GM21723 (cell line): Measurements from ENCODE around the gene POLR1G.

Experiments
- ATAC-seq: cut with Tn5 transposase; IDR thresholded peaks from one replicate; pipeline ENCODE4 v1.9.1; 2021; ENCODE audit warnings: mild to moderate bottlenecking, moderate library complexity; ENCODE audit not compliant: unreplicated experiment

POLR1G gene, protein sequence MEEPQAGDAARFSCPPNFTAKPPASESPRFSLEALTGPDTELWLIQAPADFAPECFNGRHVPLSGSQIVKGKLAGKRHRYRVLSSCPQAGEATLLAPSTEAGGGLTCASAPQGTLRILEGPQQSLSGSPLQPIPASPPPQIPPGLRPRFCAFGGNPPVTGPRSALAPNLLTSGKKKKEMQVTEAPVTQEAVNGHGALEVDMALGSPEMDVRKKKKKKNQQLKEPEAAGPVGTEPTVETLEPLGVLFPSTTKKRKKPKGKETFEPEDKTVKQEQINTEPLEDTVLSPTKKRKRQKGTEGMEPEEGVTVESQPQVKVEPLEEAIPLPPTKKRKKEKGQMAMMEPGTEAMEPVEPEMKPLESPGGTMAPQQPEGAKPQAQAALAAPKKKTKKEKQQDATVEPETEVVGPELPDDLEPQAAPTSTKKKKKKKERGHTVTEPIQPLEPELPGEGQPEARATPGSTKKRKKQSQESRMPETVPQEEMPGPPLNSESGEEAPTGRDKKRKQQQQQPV

DNA sequence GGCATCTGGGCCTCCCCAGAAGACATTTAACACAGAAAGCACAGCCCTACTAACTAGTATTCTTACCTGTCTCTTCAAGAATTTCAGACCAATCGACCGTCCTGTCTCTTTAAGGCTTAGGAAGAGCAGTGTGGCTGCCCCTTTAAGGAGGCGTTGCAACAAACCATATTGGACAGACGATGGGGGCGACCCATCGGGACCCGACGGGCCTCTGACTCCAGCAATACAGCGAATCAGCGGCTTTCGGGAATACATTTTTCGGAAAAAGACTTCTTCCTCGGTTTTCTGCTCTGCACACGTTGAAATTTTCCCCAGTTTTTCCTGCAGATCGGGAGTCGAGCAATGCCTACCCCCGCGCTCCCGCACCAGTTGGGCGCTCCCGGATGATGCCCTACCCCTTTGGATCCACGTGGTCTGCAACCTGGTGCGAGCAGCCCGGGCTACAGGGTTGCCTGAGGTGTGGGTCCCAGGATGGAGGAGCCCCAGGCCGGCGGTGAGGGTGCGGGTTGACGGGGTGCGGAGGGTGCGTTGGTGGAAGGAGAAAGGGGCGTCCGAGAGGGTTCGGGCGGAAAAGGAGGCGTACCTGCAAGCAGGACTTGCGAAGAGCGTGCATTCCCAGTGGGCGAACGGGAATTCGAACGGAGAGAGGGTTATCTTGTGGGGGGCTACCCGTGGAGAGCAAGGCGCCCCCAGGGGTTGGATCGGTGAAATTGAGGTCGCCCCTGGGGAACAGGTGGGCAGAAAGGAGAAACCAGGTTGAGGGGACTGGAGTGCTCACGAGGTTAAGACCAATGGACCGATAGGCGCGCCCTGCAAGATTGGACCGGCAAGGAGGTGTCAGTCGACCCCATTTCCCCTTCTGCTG lies at the start of gene POLR1G:
TSS of gene POLR1G (plus strand) at position 419 of the 865 bp plus-strand sequence. CDS start at position 472, 53 bp downstream.
- ATAC-seq, result peak; percentile 79

DNA sequence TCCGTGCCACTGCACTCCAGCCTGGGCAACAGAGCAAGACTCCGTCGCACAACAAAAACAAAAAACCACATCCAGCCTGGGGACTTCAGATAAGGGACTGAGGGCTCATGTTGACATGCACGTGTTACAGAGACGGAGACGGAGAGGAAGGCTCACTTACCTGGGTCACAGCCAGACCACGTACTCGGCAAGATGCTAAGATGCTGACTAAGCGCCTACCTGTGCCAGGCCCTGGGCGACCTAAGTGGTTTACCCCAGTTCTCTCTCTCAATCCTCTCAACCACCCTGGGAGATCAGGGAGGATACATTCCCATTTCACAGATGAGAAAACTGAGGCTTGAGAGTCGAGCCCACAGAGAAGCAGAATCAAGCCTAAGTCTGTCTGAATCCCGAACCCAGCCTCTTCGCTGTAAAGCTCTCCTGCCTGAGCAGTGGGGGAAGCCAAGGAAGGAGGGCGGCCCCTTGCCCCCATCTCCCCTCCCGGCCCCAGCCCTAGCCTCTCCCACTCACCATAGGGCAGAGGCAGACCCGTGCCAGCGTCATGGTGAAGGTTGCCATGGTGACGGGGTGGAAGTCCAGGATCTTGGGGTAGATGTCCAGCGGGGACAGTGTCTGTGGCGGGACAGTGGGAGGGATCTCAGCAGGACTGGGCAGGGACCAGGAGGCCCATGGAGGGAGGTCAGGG lies 49.5 kb upstream of the POLR1G start:
- no peak for ATAC-seq

DNA sequence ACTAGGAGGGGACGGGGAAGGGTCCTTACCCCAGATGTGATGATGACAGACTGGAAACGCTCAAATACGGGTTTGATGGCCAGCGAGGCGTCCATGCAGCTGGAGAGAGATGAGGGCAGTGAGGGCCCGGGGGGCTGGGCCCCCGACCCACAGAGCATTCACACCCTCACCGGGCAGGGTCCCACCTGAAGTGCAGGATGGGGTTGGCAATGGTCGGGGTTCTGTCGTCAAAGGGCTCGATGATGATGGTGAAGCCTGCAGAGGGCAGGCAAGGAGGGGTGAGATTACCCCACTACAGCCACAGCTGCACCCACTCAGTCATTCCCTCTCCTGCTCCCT lies 49.0 kb upstream of the POLR1G start:
- ATAC-seq, result no peak

DNA sequence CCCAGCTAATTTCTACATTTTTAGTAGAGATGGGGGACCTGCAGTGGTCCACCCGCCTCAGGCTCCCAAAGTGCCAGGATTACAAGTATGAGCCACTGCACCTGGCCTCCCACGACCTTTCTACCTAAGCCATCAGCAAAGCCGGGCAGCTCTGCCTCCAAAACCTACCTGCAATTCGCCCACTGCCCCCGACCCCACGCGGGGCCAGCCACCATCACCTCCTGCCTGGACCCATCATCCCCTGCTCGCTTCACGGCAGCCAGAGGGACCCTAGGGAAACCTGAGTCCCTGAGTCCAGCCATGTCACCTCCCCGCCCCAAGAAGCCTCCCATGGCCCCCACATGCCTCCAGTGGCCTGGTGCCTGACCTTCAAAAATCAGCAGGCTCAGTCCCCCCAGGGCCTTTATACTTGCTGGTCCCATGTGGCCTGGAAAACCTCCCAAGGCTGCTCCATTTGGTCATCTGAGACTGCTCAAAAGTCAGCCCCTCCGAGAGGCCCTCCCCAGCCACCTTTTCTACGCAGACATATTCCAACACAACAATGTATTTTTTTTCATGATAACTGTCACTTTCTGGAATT lies 48.1 kb upstream of the POLR1G start:
- ATAC-seq, result no peak

DNA sequence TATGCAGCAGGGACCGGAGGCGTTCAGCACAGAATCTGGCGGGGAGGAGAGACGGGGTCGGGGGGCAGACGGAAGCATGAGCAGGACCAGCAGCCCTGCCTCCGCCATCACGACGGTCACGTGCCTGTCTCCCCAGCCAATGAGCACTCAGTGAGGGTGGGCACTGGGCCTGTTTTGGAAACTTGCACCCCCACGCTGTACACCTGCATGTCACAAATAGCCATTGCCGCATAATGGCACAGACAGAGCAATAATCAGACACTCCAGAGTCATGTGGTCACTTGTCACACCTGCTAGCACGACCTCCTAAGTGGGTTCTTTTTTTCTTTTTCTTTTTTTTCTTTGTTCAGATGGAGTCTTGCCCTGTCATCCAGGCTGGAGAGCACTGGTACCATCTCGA lies 44.8 kb upstream of the POLR1G start:
- no peak for ATAC-seq

DNA sequence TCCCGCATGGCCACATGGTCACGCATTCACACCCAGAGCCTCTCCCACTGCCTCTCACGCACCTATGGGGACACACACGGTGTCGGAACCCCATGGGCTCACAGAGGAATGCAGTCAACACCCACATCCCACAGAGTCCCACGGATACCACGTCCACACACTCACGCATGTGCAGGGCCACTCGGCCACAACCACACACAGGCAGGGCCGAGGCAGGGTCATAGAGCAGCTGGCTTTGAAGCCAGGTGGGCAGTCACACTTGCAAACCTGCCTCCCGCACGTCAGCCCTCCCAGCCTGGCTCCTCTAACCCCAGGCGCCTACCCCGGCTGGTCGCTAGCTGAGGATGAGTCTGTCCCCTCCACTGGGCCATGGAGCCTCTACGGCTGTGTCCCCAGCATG lies 44.2 kb upstream of the POLR1G start:
- ATAC-seq, result no peak

DNA sequence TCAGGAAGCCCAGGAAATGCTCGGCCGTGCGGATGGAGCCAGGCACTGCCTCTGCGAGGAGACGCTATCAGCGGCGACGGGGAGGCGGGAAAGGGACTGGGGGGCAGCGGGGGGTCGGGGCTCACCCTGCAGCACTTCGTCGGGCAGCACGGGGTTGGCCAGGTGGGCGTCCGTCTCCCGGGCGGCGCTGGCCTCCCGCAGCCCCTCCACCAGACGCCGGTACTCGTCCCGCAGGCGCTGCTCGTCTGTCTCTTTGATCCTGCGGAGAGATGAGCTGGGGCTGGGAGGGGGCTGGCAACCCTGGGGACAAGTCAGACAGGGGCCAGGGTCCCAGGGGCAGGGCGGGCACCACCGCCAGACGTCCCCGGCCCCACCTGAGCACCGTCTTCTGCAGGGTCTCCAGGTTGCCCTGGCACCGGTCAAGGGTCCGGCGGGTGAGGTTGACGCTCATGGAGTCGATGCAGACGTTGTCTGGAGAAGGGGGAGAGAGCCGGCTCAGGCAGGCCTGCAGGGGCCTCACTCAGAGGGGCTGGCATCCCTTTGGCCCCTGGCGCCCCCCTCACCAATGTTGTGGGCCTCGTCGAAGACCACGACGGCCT lies 42.5 kb upstream of the POLR1G start:
- no peak for ATAC-seq

DNA sequence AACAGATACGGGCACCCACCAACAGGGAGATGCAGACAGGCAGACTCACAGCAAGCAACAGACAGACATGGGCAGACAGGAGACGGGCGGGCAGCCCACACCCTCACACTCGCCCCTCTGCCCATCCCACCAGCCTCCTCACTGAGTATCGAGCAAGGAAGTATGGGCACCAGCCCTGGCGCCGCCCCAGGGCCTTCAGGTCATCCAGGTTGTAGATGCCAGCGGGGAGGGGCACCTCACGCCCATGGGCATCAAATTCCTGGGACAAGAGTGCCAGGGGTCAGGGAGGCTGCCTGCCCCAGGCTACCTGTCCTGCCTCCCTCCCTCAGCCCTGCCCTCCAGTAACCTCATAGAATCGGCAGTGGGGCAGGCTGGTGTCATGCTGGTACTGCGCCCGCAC lies 41.7 kb upstream of the POLR1G start:
- ATAC-seq, result no peak

DNA sequence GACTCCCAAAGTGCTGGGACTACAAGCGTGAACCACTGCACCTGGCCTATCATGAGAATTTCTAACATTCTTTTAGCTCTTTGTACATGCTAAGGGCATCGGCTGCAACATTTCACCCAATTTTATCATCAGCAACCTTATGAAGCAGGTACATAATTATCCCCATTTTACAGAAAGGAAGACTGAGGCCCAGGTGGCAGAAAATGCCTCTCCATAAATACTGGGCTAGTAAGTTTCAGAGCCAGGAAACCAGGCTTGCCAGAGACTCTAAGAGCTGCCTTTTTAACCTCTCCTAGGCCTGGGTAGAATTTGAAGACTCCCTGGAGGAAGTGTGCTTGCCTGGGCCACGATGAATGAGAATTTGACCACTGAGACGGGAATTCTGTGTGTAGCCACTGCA lies 38.3 kb upstream of the POLR1G start:
- no peak for ATAC-seq

DNA sequence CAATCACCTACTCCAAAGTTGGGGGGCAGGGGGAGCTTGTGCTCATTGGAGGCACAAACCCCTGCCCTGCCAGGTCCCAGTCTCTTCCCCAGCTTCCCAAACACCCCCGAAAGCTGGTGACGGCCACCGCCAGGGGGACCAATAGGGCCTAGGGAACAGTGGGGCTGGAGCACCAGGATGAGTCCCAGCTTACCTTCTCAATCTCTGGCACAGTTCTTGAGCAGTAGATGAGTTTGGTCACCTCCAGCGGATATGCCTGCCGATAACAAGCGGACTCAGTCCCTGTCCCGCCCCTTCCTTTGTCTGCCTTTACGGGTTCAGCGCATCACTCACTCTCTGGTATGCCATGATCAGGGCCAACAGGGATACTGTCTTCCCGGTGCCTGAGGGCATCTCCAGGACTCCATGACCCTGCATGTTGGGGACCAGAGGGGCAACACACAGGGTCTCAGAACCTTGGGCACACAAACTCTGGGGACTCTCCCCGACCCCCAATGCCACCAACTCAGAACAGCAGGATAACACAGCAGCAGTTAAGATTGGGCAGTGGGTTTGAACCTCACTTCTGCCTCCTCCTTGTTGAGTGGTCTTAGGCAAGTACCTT lies 37.6 kb upstream of the POLR1G start:
- ATAC-seq, result no peak

DNA sequence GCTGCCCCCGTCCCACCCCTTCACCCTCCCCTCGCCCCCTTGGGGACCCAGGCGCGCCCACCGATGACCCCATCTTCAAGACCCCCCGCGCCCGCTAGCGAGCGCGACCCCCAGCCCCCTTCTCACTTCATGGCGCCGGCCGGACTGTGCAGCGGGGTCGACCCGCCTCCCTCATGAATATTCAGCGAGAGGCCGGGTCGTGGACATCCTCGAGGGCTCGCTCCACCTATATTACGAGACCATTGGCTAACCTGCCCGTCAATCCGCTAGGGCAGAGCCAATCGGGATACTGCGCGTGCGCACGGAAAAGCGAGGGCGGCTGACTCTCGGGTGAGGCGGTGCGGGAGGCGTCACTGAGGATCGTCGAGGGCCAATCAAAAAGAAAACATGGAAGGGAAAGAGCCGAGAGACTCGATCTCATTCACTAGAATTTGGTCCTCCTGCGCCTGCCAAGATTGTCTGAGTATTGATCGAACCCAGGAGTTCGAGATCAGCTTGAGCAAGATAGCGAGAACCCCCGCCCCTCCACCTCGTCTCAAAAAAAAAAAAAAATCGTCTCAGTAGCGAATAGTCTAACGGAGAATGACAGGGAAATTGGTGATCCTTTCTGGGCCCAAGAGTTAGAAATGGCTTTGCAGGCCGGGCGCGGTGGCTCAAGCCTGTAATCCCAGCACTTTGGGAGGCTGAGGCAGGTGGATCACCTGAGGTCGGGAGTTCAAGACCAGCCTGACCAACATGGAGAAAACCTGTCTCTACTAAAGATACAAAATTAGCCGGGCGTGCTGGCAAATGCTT lies 35.8 kb upstream of the POLR1G start, which contains the start of gene ERCC2:
TSS of gene ERCC2 (minus strand) at position 164 of the 795 bp plus-strand sequence. CDS start at position 131, 33 bp downstream.
- ATAC-seq, result peak; percentile 93

DNA sequence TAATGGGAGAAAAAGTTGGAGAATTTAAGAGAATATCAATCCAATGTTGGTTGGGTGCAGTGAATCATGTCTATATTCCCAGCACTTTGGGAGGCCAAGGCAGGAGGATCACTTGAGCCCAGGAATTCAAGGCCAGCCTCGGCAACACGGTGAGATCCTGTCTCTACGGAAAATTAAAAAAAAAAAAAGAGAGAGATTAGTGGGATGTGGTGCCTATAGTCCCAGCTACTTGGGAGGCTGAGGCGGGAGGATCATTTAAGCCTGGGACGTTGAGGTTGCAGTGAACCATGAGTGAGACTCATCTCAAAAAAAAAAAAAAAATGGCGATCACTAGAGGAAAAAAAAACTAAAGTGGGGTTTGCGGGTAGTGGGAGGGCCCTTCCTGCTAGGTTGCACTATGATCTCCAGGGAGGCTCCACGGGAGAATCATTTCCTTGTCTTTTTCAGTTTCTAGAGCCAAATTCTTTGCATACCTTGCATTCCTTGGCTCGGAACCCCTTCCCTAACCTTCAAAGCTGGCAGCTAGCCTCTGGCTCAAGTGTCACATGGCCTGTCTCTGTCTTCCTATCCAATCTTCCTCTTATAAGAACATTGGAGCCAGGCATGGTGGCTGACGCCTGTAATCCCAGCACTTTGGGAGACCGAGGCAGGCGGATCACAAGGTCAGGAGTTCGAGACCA lies 30.3 kb upstream of the POLR1G start:
- no peak for ATAC-seq

DNA sequence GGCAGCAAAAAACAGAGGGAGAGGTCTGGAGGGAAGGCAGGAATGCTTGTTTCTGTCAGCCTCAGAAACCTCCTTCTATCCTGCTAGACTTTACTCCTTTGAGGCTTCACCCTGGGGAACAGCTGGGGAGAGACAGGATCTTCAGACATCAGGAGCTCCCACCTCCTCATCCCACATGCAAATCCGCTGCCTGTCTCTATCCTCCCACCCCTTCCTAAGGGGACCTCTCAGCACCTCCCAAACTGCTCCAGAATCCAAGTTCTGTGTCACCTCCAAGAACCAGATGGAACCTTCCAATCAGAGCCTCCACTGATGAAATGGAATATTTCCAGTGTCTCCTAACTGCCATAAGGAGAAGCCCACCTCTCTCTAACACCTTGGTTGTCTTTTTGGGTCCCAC lies 26.3 kb upstream of the POLR1G start:
- ATAC-seq, result no peak

DNA sequence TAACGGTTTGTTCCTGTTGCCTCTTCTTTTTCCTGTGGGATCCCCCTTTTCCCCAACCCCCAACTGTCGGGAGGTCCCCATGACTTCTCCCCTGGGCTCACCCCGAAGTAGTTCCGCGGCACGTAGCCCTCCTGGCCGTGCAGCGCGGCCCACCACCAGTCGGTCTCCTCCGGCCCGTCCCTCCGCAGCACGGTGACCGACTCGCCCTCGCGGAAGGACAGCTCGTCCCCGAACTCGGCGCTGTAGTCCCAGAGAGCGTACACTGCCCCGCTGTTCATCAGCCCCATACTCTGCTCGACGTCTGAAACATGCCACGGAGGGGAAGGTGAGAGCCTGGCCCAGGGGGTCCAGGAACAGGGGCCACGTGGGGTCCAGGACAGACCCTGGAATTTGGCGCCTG lies 24.0 kb upstream of the POLR1G start:
- ATAC-seq, result no peak

DNA sequence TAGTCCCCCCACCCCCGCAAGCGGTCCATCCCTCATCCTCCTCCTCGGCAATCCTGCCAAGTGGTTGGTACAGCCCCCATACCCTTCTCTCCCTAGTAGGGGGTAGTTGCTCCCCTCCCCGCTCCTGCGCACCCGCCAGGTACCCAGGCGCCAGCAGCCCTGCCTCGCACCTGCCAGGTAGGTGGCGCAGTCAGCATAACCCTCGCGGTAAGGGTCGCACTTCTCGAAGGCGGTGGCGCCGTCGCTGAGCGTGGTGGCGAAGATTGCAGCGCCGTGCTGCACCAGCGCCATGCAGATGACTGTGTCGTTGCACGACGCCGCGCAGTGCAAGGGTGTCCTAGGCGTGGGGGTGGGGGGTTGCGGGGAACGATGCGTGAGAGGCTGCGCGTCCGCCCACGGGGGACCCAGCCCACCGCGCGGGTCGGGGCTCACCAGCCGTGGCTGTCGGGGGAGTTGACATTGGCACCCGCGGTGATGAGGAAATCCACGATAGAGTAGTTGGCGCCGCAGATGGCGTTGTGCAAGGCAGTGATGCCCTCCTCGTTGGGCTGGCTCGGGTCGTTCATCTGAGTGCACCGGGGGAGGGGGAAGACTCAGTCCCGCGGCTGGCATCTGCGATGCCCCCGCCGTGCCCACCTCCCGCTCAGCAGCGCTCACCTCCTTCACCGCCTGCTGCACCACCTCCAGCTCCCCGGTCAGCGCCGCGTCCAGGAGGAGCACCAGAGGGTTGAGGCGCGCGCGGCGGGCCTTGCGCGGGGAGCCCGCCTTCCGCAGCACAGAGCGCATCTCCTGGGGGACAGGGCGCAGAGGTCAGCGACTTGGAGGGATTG lies 20.8 kb upstream of the POLR1G start:
- no peak for ATAC-seq

DNA sequence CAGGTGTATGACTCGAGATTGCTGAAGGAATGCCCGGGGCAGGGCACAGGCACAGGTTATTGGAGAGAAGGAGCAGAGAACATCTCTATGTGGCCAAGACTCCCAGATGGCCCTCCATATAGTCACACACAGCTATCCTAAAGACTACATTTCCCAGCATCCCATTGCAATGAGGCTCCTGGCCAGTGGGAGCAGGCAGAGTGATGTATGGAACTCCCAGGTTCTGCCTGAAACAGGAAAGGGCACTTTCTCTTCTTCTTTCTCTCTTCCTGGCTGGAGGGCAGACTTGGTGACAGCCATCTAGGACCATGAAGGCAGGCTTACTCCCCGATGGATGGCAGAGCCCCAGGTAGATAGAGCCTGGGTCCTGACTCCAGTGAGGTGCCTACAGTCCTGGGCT lies 15.1 kb upstream of the POLR1G start:
- ATAC-seq, result no peak

DNA sequence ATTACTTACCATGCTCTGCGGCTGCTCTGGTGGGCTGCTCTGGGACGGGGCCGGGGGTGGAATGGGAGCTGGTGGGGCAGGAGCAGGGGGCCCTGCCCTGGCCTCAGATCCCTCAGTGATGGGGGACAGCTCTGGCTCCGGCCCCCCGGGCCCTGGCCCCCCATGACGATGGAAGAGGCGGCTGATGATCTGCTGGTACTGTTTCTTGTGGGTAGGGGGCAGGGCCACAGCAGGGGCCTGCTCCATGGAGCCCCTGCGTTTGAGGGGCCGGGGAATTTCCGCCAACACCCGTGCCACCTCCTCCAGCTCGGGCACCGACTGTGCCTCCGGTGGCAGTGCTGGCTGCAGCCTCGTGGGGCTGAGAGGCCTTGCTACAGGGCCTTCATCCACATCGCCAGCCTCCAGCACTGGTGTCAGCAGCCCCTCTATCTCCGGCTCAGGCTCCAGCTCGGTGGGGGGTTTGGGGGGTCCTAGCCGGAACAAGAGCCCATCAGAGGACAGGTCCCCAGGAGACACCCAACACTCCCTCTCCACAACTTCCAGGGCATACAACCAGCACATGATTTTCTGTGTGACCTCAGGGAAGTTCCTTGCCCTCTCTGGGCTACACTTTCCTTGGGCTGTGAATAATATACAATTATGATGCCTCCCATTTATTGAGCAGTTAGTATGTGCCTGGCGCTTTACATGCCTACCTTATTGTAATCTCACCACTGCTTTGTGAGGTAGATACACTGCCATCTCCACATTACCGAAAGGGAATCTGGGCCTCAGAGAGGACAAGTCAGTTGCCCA lies 14.4 kb upstream of the POLR1G start:
- no peak for ATAC-seq
